NCI-H345 treated with DMSO at 0.1 percent for 48 hours (cell line): ENCODE results near the gene ELOA.
A peak's percentile ranks its signal among the peaks of the same experiment; 100 is the strongest.

Experiments
- DNase-seq: peaks from one replicate; lab custom pipeline; 2025; ENCODE audit not compliant: unreplicated experiment; lab: John Stamatoyannopoulos, UW

Gene ELOA, protein sequence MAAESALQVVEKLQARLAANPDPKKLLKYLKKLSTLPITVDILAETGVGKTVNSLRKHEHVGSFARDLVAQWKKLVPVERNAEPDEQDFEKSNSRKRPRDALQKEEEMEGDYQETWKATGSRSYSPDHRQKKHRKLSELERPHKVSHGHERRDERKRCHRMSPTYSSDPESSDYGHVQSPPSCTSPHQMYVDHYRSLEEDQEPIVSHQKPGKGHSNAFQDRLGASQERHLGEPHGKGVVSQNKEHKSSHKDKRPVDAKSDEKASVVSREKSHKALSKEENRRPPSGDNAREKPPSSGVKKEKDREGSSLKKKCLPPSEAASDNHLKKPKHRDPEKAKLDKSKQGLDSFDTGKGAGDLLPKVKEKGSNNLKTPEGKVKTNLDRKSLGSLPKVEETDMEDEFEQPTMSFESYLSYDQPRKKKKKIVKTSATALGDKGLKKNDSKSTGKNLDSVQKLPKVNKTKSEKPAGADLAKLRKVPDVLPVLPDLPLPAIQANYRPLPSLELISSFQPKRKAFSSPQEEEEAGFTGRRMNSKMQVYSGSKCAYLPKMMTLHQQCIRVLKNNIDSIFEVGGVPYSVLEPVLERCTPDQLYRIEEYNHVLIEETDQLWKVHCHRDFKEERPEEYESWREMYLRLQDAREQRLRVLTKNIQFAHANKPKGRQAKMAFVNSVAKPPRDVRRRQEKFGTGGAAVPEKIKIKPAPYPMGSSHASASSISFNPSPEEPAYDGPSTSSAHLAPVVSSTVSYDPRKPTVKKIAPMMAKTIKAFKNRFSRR

DNA sequence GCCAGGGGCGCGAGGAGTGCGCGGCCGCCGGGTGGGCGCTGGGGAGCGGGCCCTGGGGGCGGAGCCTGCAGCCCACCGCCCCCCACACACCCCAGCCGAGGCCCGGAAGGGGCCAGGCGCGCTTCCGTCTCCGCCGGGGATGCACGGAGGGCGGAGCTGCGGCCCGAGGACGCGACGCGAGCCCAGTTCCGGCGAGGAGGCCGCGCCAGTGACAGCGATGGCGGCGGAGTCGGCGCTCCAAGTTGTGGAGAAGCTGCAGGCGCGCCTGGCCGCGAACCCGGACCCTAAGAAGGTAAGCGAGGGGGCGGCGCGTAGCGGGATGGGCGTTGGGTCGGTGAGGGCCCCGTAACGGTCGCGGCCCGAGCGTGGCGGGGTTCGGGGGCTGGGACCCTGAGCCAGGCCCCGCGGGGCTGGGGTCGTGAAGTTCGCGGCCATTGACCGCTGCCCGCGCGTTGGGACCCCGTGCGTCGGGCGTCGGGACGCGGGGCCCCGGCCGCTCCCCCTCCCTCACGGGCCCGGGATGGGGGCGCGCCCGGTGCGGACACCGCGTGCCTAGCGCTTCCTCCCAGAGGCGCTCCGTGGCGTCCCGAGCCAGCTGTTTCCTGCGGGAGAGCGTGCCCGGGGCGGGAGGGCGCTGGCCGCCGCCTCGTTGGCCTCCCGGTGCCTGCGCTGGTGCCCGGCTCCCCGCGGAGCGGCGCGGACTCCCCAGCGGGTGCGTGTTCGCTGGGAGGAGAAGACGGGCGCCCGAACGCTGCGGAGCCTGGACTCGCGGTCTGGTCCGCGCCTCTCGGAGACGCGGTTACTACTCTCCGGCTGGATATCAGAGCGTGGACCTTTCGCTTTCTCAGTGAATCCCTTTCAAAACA, at the start of gene ELOA:
TSS of gene ELOA (plus strand) at position 185 of the 866 bp plus-strand sequence. CDS start at position 218, 33 bp downstream.
- peak; percentile 47 for DNase-seq

DNA sequence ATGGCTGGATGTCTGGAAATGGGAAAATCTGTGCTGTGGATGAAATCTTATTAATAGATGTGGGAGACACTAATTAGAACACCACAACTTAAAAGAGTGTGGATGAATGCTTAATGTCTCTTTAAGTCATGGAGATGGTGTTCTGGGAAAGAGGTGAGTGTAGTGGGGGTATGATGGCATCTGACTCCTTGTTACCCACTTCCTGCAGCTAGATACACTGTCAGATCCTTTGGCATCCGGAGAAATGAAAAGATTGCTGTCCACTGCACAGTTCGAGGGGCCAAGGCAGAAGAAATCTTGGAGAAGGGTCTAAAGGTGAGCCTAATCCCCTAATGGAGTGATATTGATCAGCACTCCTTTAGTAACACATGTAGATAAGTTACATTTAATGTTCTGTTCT, 49.7 kb upstream of the ELOA start:
- DNase-seq, result no peak

DNA sequence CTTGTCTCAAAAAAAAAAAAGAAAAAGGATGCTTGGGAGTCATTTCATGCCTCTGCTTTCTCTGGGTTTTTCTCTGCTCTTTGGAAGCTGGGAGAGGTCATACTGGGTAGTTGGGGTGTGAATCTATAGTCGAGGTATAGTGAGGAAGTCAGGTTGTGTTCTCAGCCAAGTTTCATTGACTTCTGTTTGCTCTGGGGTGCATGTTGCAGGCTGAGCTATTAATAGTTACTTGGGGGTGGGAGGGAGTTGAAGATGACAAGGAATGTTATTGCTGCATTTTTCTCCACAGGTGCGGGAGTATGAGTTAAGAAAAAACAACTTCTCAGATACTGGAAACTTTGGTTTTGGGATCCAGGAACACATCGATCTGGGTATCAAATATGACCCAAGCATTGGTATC, 48.9 kb upstream of the ELOA start:
- no peak for DNase-seq

DNA sequence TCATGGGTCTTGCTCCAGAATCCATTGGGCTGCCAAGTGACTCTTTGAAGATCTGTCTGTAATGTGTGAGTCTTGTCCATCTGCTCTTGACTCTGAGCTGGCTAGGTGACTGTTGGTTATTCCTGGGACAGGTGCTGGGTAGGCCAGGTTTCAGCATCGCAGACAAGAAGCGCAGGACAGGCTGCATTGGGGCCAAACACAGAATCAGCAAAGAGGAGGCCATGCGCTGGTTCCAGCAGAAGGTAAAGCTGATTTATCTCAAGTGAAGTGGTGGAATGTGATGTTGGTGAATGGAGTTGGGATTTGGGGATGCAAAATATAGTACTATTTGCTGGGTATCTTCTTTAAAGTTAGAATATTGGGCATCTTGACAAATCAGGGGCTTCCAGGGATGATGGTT, 47.6 kb upstream of the ELOA start:
- DNase-seq, result no peak

DNA sequence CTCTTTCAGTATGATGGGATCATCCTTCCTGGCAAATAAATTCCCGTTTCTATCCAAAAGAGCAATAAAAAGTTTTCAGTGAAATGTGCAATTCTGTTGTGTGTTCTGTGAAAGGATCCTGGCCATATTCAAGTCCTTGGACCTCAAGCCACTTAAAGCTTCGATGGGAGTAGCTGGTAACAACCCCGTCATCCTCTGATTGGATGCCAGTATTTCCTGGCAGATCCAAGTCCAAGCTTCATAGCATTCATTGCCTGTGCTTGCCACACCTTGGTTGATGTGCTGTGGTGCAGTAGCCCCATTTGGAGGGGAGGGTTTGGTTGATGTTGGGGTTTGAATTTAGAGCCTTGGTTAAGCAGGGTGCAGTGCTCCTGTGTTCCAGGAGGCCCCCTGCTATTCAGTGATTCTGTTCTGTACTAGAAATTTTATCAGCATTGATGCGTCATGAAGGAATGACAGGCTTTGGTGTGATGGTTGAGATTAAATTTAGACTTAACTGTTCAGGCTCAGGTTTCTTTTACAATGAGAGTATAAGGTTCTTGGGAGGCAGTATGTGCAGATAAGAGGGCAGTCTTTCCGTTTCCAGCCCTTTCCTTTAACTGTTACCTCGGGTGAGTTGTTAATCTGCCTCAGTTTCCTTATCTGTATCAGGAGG, 46.8 kb upstream of the ELOA start:
- DNase-seq, result no peak

DNA sequence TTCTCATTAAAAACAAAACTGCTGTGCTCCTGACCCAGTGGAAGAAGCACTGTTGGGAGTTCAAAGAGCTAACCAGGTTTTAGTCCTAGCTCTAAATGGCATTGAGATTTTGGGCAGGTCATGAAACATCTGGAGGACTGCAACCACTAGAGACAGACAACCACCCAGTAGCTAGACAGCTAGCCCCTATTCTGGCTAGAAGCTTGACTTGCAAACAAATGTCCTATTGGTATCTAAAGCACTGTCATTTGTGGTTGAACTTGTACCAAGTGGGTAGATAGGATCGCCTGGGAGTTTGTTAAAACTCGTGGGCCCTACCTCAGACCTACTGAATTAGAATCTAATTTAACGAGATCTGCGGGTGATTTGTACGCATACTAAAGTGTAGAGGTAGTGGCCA, 44.8 kb upstream of the ELOA start:
- no peak for DNase-seq

DNA sequence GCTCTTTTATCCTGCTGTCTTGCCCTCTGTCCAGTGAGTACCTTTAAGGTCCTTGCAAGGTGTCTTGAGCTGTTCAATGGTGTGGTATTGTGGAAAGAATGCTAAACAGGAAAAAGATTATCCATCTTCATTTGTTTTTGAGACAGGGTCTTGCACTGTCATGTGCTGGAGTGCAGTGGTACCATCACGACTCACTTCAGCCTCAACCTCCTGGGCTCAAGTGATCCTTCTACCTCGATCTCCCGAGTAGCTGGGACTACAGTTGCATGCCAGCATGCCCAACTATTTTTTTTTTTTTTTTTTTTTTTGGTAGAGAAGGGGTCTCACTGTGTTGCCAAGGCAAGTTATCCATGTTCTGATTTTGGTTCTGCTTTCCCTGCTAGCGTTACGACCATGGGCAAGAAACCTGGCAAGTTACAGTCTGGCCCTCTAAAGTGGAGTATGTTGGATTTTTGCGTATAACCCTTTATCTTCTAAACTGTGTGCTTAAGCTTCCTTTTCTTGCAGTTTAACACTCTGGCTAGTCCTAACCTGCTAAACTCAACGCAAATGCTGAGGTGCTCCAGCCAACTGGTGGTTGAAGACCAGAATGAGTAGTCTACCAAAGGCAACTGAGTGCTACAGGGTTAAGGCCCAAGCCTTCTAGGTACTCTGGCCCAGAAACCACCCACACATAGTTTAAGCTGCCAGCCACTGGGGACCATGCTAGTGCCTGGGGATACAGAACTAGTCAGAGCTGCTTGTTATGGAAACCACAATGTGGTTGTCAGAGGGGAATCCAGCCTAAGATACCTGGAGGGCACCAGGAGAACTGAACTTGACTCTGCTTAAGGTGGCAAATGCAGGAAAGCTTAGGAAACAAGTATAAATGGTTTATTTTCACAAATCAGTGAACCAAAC, 43.7 kb upstream of the ELOA start:
- no peak for DNase-seq

DNA sequence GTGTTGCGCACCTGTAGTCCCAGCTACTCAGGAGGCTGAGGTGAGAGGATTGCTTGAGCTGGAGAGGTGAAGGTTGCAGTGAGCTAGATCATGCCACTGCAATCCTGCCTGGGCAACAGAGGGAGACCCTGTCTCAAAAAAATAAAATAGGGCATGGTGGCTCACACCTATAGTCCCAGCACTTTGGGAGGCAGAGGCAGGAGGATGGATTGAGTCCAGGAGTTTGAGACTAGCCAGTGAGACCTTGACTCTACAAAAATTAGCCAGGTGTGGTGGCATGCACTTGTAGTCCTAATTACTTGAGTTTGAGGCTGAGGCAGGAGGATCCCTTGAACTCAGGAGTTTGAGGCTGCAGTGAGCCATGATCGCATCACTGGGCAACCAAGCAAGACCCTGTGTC, 42.0 kb upstream of the ELOA start:
- DNase-seq, result no peak

DNA sequence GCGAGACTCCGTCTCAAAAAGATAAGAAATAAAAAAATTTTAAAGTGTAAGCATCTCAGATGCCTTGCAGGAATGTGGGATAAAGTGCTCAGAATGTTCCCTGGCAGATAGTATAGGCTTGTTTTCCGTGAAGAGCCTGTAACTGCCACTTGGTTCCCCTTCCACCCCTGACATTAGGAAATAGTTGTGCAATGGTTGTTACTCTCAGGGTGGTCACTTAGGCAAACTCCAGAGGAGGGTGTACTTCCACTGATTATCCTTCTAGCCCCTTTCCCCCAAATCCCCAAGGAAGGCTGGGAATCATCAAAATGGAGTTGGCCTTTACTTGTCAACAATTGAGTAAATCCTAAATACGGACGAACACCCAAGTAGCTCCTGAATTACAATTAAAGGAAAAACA, 41.3 kb upstream of the ELOA start:
- no peak for DNase-seq

DNA sequence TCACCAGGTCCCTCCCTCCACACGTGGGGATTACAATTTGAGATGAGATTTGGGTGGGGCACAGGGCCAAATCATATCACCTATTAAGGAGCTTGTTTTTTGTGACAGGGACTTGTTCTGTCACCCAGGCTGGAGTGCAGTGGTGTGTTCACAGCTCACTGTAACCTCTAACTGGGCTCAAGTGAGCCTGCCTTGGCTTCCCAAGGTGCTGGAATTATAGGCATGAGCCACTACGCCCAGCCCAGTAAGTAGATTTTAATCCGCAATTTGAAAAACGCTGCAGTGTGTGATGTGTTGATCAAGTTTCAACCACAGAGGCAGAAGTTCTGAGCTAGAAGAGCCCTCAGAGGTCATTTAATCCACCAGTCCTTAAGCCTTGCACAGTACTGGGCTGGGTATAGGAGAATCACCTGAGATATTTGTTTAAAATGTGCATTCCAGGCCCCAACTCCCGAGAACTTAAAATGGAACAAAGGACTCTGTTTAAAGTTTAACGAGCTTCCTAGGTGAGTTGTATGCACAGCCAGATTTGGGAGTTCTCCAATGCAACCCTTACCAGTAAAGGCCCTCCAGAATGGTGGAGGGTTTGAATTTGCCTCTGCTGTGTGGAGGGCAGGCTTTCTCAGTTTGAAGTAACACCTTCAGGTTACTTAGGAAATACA, 38.3 kb upstream of the ELOA start:
- no peak for DNase-seq

DNA sequence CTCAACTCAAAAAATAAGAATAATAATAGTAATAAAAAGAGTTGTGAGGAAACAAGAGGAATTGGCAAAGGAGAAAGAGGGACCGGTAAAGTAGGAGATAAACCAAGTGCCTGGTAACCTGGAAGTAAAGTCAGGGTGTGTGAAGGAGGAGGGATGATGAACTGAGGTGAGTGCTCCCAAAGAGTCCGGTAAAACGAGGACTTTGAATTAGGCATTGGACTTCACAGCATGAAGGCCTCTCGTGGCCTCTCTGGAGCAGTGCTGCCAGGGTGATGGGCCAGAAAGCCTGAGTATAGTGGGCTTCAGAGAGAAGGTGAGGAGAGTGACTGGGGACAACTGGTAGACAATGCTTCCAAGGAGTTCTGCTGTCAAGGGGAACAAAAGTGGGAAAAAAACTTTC, 34.0 kb upstream of the ELOA start:
- DNase-seq, result no peak

DNA sequence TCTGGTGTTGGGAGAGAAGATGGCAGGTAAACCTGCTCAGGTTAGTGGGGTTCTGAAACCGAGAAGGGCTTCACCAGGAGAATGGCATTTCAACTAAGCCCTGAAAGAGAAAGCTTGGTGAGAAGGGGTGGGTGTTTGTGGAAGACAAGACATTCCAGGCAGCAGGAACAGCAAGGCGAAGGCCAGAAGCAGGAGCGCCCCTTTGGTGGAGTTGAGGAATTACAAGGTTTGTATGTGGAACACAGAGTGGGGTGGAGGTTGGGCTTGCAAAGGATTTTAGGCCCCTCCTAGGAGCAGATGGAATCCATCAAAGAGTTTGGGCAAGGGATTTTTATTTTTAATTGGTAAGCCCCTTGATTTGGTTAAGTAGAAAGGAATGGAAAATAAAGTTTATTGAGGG, 24.8 kb upstream of the ELOA start:
- DNase-seq, result no peak

DNA sequence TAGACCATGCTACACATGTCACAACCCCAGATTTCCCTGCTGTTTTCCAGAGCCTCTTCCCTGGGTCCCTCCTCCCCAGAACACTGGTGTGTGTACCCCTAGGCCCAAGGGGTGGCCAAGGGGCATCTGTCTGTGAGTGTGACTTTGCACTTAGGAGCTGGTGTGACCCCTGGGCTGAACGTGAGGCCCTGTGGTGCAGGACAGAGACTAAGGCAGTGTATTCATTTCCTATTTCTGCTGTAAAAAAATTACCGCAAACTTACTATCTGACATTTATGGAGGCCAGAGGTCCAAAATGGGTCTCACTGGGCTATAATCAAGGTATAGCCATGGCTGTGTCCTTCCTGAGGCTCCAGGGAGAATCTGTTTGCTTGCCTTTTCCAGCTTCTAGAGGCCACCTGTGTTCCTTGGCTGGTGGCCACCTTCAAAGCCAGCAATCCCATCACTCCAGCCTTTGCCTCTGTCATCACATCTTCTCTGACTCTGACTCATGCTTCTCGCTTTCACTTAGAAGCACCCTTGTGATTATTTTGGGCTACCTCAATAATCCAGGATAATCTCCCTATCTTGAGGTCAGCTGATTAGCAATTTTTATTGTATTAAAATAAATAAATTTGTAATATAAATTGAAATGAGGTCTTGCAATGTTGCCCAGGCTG, 24.0 kb upstream of the ELOA start:
- DNase-seq, result no peak

DNA sequence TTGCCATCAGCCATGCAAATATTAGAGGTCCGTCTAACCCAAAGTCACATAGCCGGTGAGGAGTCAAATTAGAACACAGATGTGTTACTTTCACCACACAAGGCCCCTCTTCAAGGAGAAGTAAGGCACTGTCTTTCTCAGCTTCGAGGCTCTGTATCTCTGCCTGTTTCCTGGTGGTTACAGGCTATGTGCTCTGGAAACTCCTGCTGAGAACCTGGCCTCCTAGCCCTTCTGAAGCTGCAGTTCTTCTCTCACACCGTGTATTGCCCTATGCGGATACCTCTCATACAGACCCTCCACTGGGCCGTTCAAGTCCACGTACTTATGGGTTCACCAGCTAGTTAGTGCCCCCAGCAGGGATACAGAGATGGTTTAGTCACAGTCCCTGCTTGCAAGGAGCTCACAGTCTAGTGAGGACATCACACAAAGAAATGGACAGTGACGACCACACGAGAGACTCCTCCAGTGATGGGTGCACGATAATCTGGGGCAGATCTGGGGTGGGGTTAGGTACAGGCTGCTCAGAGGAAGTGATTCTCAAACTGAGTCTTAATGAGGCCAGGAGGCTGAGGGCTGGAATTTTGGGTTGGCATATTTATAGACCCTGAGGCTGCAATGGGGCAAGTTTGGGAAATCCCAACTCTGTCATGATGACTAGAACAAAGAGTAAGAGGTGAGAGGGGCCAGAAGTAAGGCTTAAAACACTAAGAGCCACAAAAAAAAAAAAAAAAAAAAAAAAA, 22.8 kb upstream of the ELOA start:
- DNase-seq, result no peak

DNA sequence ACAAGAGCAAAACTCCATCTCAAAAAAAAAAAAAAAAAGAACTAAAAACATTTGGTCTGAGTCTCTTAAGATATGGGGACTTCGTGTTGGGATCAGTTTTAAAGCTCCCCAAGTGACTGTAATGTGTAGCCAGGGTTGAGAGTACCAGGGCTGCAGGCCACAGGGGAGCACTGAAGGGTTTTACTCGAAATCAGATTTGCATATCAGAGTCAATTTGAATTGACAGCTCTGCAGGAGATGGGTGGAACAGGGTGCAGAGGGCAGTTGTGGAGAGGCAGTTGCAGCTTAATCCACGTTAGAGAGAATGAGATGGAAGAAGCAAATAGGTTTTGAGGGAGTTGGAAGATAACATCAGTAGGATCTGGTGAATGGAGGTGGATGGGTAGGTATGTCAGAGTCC, 20.6 kb upstream of the ELOA start:
- no peak for DNase-seq

DNA sequence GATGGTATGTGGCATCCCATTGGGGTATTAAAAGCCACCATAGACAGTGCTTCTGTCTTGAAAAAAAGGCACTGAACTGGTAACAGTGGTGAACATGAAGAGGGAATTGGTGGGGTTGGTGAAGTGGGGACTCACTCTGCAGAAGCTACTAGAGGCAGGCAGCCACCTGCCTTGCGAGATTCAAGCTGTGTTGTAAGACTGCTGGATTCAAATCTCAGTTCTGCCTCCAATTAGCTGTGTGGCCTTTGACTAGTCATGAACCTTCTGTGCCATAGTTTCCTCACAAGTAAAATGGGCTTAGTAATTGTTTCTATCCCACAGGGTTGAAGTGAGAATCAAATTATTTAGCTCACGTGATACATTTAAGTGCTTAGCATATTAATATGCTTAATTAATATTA, 16.6 kb upstream of the ELOA start:
- DNase-seq, result no peak

DNA sequence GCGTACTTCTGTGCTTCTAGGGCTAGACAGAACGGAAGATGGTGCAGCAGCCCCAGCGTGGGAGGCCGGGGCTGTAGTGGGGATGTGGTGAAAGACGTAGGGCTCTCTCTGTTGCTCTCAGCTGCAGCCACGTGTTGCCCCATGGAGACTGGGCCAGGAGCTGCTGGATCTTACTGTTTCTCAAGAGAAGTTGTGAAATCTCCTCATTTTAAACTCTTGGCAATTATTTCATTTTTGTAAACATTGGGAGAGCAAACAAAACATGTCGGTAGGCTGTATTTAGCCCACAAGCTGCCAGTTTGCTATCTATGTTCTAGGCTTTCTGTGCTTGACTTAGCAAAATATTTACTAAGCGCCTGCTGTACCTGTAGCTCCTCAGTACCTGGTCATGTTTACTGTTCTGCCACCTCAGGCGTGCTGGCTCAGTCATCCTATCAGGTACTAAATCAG, 15.9 kb upstream of the ELOA start:
- no peak for DNase-seq
